Measurements from ENCODE around the gene CPE.

DNA sequence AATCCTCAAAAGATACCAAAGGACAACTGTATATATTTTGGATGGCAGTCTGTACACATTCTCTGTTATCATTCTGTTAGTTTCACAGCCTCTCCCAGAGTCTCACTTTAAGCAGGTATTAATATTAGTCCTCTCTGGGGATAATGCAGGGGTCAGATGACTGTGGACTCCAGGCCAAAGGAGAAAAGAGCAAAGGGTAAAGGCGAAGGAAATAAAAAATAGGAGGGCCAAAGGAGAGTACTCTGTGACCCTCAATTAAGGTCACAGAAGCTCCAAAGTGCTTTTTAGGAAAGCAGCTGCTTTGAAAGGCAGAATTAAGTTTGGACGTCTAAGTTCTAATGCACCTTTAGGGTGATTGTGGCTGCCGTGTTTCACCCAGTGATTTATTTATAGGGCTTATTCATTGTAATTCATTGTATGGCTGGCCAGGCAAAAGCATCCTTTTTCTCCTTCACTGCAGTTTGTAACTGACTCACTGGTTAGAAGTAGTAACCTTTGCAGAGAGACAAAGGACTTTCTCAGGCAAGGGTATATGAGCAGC, 43.6 kb upstream of the CPE start:
- TF ChIP-seq POLR2A (IDR thresholded peaks at IDR 0.05; ENCODE audit: low read depth, low read length) (no peak), FOS (IDR thresholded peaks at IDR 0.05; ENCODE audit: low read depth, low read length) (no peak), ELK1 (IDR thresholded peaks at IDR 0.05; ENCODE audit: borderline replicate concordance, low read depth, low read length) (no peak), CHD1 (IDR thresholded peaks at IDR 0.05; ENCODE audit: low read depth, low read length) (no peak), CEBPB (IDR thresholded peaks at IDR 0.05; ENCODE audit: low read depth, low read length) (no peak), RAD21 (IDR thresholded peaks at IDR 0.05; ENCODE audit: low read length) (no peak), SMC3 (IDR thresholded peaks at IDR 0.05; ENCODE audit: low read depth, low read length) (no peak), RFX5 (IDR thresholded peaks at IDR 0.05; ENCODE audit: low read depth, low read length) (no peak), RCOR1 (IDR thresholded peaks at IDR 0.05; ENCODE audit: insufficient replicate concordance, low read length) (no peak), USF2 (IDR thresholded peaks at IDR 0.05; ENCODE audit: low read depth, low read length) (no peak), BHLHE40 (IDR thresholded peaks at IDR 0.05; ENCODE audit: low read depth, low read length) (no peak), MAZ (IDR thresholded peaks at IDR 0.05; ENCODE audit: borderline replicate concordance, low read depth, low read length) (no peak)
- TF ChIP-seq, protein P1, sequence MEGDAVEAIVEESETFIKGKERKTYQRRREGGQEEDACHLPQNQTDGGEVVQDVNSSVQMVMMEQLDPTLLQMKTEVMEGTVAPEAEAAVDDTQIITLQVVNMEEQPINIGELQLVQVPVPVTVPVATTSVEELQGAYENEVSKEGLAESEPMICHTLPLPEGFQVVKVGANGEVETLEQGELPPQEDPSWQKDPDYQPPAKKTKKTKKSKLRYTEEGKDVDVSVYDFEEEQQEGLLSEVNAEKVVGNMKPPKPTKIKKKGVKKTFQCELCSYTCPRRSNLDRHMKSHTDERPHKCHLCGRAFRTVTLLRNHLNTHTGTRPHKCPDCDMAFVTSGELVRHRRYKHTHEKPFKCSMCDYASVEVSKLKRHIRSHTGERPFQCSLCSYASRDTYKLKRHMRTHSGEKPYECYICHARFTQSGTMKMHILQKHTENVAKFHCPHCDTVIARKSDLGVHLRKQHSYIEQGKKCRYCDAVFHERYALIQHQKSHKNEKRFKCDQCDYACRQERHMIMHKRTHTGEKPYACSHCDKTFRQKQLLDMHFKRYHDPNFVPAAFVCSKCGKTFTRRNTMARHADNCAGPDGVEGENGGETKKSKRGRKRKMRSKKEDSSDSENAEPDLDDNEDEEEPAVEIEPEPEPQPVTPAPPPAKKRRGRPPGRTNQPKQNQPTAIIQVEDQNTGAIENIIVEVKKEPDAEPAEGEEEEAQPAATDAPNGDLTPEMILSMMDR (conservative IDR thresholded peaks at IDR 0.05; ENCODE audit: low read depth, low read length), result no peak
